Stimulated activated CD8-positive, alpha-beta memory T cell treated with anti-CD3 and anti-CD28 coated beads, Interleukin-12 subunit alpha, Interleukin-12 subunit beta, amount 100 ng/mL, for 24 hours (primary cell): Measurements from ENCODE around the gene ADAMTS4.
"Not testable (repeated sequence)": the region's sequence is repeated elsewhere in the genome, so short reads cannot be mapped to it uniquely, and the experiment has no call there.

Experiments
- DNase-seq: peaks from one replicate; pipeline ENCODE4 v3.0.0-alpha.2; 2020; ENCODE audit errors: extremely low read depth

The ADAMTS4 gene, protein sequence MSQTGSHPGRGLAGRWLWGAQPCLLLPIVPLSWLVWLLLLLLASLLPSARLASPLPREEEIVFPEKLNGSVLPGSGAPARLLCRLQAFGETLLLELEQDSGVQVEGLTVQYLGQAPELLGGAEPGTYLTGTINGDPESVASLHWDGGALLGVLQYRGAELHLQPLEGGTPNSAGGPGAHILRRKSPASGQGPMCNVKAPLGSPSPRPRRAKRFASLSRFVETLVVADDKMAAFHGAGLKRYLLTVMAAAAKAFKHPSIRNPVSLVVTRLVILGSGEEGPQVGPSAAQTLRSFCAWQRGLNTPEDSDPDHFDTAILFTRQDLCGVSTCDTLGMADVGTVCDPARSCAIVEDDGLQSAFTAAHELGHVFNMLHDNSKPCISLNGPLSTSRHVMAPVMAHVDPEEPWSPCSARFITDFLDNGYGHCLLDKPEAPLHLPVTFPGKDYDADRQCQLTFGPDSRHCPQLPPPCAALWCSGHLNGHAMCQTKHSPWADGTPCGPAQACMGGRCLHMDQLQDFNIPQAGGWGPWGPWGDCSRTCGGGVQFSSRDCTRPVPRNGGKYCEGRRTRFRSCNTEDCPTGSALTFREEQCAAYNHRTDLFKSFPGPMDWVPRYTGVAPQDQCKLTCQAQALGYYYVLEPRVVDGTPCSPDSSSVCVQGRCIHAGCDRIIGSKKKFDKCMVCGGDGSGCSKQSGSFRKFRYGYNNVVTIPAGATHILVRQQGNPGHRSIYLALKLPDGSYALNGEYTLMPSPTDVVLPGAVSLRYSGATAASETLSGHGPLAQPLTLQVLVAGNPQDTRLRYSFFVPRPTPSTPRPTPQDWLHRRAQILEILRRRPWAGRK

DNA sequence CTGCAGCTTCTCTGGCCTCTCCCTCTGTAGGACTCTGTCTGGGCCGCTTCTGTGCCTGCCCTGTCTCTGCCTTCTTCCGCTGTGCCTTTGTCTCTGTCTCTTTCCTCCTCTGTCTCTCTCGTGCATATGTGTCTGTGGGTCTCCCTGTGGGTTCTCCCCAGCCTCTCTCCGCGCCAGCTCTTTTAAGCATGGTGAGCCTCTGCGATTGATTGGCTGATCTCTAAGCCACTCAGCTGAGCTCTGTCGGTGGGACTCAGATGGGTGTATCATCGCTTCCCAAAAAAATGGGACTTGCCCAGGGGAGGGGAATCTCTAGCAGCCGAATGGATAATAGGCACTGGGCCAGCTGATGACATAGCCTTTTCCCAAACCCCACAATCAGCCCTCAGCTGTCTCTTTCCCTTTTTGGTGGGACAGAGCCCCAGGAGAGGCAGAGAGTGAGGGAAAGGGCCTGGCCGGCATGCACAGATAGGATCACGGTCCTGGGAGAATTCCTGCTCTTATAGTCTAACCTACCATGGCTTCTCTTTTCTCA lies at the start of gene ADAMTS4:
Gene ADAMTS4, minus strand, starts transcription at position 158 of the 535 bp plus-strand sequence. CDS start 427 bp downstream, outside the sequence.
- DNase-seq = no peak

GRCh38 chr1:161244888-161245287 lies 46.0 kb upstream of the ADAMTS4 start:
- DNase-seq = no peak

GRCh38 chr1:161242313-161242712 lies 43.5 kb upstream of the ADAMTS4 start:
- no peak for DNase-seq

DNA sequence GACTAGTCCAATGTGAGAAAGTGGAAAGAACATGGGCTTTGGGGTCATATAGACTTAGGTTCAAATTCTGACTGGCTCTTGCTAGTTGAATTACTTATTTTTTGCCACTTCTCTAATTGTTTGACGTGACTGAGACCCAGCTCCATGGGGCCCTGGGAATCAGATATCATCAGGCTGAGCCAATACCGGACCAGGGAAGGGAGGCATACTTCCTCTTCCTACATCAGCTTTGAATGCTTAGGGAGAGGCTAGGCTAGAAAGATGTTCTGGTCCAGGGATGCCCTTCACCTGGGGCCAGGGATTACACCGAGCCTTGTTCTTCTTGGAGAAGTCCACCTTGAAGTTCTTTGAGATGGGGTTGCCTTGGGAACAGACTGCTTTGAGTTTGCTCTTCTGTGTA lies 42.8 kb upstream of the ADAMTS4 start:
- DNase-seq = no peak

- no peak for DNase-seq
These were observed 39.2 kb upstream of the ADAMTS4 start, which contains the start of gene NR1I3 for GRCh38 chr1:161238039-161238473. Gene NR1I3, minus strand, starts transcription at chr1:161238203. Its CDS starts 1,638 bp downstream, at chr1:161236565.

DNA sequence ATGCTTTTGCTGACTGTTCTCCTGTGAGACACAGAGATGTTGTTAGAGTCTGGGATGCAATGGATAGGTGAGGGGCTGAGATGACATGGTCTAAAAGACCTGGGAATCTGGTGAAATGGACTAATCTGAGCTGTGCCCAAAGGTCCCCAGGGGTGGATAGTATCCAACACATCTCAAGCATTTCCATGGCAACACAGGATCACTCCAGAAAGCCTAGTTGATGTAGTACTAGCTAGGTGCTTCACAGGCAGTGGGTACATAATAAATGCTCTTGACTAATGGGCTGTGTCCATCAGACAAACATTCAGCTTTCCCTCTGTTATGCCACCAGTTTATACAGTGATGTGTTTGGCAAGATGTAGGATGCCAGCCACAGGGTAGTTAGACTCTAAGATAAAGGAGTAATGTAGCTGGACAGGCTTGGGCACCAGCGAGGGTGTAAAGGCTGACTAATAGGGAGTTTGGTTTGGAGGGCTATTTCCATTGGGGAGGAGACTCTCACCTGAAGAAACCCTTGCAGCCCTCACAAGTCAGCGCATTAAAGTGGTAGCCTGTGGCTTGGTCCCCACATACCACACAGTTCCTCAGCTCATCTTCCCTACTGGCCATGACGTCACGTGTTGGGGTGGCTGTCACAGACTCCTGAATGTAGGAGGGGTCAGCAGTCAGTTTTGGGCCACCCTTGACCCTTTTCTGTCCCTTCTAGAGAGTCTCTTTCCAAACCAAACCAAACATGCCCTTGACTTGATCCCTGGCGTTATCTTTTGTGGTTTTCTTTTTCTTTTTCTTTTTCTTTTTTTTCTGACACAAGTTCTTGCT lies 37.3 kb upstream of the ADAMTS4 start:
- DNase-seq = no peak

DNA sequence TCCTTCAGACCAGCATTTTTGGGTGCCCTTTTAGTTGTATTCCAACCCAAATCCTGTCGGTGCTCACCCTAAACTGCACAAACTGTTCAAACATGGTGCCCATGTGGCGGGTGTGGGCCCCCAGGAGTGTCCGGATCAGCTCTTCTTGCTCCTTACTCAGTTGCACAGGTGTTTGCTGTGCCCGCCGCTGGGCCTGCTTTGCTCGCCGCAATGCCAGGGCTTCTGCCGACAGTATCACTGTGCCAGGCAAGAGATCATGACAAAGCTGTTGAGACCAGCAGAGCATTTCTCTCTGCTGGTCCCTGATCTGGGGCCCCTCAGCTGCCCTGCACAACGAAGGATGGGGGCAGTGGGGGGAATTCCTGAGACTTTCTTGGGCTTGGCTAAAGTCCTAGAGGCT lies 34.2 kb upstream of the ADAMTS4 start:
- no peak for DNase-seq

DNA sequence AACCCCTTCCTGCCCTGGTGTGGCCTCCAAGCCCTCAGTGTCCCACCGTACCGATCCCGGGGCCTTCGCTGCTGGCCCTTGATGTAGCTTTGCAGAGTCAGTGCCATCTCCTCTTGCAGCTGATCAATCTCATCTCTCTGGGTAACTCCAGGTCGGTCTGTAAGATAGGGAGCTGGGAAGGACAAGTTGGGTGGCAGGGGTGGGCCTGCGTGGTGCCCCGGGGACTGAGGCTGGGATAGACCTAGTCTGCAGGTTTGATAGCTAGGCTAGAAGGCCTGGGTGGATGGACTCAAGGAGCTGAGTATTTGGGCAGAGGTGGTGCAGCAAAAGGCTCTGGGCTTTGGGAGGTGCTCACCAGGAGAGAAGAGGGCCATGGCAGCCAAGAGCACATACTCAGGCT lies 31.9 kb upstream of the ADAMTS4 start:
- DNase-seq = no peak

DNA sequence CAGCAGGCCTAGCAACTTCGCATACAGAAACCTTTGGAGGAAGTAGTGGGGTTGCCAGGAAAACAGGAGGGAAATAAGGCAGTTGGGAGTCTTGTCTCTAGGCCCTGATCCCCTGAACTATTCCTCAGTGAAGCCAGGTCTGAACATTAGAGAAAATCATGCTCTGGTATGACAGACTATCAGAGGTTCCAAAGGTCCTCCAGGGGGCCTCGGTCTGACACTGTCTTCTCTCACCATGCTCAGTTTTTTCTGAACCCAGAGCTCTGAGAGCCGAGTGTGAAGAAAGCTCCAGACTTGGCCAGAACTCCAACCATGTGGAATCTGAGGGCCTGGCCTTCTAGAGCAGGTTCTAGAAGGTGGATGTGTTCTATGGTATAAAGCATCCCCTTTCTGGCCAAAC lies 31.0 kb upstream of the ADAMTS4 start:
- DNase-seq = no peak

DNA sequence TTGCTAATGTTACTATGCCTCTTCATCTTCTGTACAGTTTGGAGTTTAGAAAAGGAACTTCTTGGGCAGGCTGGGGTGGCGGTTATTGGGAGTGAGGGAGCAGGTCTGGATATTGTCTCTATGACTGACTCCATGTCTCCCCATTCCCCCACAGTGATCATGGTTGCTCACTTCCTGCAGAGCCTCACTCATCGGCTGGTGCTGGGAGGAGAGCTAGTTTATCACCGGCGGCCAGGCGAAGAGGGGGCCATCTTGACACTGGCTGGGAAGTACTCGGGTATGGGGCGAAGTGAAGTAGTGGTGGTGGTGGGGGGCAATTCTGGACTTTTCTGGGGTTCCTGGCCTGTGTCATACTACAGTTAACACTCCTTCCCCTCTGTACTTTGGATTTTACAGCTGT lies 29.2 kb upstream of the ADAMTS4 start:
- DNase-seq = no peak

- DNase-seq = peak; percentile 78
These were observed 28.5 kb upstream of the ADAMTS4 start for GRCh38 chr1:161227196-161227871.

GRCh38 chr1:161226759-161227158 lies 27.9 kb upstream of the ADAMTS4 start:
- DNase-seq = no peak

DNA sequence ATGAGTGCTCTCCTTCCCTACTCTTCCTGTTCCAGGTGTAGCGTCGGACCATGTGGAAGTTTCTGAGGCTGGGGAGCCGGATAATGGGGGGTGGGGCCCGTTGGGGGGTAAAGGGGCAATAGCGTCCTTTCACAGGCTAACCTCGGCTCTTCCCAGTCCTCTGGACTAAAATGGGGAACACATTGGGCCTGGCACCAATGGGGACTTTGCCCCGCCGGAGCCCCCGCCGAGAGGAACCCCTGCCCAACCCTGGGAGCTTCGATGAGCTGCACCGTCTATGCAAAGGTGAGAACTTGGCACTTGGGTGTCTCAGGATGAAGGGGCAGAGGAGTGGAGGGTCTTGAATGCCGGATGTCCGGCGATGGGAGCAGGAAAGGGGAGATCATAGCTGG lies 27.5 kb upstream of the ADAMTS4 start:
- DNase-seq = no peak

DNA sequence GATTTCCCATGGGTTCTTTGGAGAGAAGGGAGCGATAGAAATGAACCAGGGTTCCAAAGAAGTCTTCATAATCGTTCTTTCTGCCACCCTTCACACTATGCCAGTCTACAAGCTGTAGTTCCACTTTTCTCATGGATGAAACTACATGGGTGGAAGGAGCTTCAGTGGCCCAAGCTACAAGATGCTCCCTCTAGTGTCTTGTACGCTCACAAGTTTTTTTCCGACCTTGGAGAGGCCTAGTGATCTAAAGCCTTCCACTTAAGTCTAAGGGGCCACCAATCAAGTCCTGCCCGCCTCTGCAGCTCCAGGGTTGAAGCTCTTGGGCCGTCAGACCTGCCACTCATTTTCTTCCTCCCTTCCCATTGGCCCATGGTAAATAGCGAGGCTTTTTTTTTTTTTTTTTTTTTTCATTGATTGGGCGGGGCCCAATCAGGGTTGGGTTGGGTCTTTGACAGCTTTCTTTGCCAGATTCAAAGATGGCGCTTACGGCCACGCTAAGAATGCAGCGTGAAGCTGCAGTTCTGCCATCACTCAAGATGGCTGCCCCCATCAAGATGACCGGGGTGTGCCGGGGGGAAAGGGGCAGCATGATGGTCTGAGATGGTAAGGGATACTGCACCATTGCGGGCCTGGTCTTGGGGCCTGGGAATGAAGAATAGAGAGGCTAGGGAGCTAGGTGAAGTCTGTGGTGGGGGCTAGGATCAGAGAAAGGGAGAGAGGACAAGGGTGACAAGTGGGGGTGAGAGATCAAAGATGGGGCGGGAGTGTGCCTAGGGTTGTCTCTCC lies 26.9 kb upstream of the ADAMTS4 start, which contains the start of gene TOMM40L:
Gene TOMM40L, plus strand, starts transcription at position 527 of the 786 bp plus-strand sequence. CDS start 430 bp downstream, outside the sequence.
- peak; percentile 70 for DNase-seq

- no peak for DNase-seq
These were observed 26.3 kb upstream of the ADAMTS4 start for GRCh38 chr1:161225178-161225533.

DNA sequence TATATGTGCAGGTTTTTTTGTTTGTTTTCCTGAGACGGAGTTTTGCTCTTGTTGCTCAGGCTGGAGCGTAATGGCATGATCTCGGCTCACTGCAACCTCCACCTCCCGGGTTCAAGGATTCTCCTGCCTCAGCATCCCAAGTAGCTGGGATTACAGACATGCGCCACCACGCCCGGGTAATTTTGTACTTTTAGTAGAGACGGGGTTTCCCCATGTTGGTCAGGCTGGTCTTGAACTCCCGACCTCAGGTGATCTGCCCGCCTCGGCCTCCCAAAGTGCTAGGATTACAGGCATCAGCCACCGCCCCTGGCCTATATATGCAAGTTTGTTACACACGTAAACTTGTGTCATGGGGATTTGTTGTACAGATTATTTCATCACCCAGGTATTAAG lies 25.8 kb upstream of the ADAMTS4 start:
- not testable (repeated sequence) for DNase-seq

DNA sequence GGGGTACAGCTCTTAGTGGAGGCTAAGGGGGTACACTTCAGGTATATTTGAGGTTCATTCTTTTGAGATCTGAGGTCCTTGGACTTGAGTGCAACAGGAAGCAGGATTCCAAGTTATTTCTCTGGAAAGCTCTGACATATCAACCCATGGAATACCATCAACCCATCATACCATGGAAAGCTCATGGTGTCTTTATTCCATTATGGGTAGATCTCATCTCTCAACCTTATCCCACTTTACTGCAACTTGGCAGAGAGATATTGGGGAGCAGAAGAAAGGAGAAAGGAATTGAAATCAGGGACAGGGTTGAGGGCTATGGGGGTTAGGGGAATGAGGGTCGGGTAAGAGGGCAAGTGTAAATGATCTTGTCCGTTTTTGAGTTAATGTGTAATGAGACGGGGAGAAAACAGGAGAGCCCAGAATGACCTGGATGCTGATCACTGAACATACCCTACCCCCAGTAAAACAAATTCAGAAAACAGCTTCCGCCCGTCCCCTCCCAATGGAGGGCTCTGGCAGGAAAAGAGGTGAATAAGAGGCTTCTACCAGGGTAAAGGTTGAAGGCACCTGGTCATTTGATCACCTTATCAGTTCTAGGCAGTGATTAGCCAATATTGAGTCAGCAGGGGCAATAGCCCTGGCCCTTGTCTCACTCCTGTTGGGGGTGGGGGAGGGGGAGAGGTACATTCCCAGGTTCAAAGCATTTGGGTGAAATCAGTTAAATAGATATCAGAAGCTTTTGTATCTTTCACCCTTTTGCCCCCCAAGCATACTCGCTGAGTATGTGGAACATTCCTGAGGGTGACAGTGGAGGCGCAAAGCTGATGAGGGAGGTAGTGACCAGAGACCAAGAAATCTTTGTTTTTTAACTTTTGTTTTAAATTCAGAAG lies 25.2 kb upstream of the ADAMTS4 start:
- no peak for DNase-seq

DNA sequence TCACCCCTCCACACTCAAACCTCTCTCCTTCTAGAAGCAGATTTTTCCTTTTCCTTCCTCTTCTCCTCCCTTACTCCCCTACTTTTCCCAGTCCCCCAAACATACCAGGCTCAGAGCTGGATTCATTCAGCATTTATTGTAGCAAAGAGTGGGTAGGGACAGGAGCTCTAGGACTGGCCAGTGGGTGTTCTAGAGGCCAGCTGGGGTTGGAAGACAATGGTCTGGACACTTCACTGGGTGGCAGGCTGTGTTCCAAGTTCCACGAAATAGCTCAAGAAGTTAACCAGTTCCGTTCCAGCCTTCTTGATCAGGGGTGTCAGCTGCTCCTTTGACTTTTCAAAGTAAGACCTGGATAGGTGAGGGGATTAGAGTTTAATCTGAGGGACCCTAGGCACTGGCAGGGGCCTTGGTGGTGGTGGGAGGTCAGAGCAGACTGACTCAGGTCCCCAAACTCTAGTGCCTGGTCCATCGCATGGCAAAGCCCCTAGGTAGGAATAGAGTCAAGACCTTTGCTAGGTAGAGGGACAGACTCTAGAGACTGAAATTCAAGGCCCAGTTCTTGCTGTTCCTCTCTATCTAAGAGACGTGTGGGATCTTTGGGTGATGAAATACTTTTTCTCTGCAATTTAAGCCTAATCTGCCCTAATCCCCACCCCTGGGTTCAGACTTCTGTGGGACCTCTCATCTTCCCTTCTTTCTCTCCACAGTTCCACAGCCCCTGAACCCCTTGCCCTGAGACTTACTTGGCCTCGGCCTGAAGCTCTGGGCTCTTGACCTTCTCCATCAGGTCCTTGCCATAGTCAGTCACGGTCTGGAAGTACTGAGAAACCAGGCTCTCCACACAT lies 23.5 kb upstream of the ADAMTS4 start:
- DNase-seq = no peak
